ENCODE results near the gene LPIN3. TPM values are rescaled to one million over a fixed set of nuclear protein-coding genes. Genes with fewer than 3 reads are reported as not detected.

The LPIN3 gene
- total and polyA plus RNA-seq, 2 donors (not counting 3 experiments of a cell fraction or from before 2014, with no cell fraction given): 2.1 to 3.0 TPM

DNA sequence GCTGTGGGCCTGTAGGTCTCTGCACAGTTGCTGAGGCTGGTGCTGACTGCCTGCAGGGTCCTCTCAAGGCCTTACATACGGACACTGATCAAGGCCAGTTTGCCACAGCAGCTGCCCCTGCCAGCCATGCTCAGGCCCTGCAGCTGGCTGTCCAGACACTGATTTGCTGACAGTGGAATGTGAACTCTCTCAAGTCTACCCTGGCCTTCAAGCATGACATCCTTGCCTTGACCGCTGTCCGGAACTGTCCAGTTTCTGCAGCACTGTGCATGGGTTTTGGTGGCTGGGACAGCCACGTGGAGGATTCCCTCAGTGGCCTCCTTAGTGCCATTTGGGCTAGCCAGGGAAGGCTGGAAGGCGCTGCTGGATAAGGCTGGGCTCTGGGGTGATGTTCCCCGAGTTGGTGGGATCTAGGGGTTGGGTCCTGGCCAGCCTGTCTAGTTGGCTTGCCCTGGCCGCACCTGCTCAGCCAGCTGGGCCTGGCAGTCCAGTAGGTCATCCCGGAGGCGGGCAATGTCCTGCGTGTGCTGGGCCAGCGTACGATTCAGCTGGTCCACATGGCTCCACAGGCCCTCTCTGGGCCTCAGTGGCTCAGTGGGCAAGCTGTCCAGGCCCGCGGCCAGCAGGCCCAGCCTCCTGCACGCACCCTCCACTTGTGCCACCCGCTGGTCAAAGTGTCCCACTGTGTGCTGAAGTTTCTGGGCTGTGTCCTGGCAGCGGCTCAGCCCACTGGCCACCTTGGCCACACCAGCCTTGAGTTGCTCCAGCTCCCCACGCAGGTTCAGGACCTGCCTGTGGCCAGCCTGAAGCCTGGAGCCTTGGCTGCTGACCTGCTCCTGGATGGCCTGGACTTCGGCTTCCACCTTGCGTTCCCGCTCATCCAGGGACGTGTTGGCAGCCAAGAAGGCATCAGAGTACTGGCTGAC lies 20.5 kb downstream of the LPIN3 start:
- Histone ChIP-seq H3K9ac (replicated peaks; ENCODE audit: extremely low read depth, insufficient read depth, low read length) (no peak overlapping the region), H3K27ac (ENCODE audit: insufficient read depth, low read depth, low read length) (no peak overlapping the region), H4K20me1 (replicated peaks; ENCODE audit: control insufficient read depth, extremely low read depth, insufficient read depth, low read length) (no peaks in the 10 kb centered on the region), H3K9me1 (replicated peaks; ENCODE audit: control insufficient read depth, extremely low read depth, insufficient read depth, low read length) (no peaks in the 10 kb centered on the region), H3K4me1 (ENCODE audit: control insufficient read depth, extremely low read depth, insufficient read depth, low read length) (no peaks in the 10 kb centered on the region), H3K9me3 (replicated peaks; ENCODE audit: control insufficient read depth, insufficient read depth, low read length) (no peaks in the 10 kb centered on the region), H3K27me3 (ENCODE audit: control insufficient read depth in 2 of 2, insufficient read depth in 2 of 2, low read length in 2 of 2) (peaks cover 11 to 15% of the 10 kb centered on the region in 2 experiments), H3K36me3 (ENCODE audit: control insufficient read depth in 2 of 2, extremely low read depth in 1 of 2, insufficient read depth in 2 of 2, low read length in 2 of 2) (no peaks in the 10 kb centered on the region), H2AFZ (ENCODE audit: low read depth, low read length) (no peak overlapping the region), H3K4me3 (replicated peaks in 1 of 3; ENCODE audit: insufficient read depth in 1 of 3, low read depth in 1 of 3, low read length in 3 of 3) (no peak overlapping the region), H3K4me2 (ENCODE audit: insufficient read depth, low read length) (no peak overlapping the region), H3K79me2 (ENCODE audit: control insufficient read depth, insufficient read depth, low read length) (no peaks in the 10 kb centered on the region)
- dilution Hi-C loops (cut with MboI; ENCODE audit: extremely low pct_ligation_motif_present, low sequenced_read_pairs) (no loop called here), intact Hi-C loops (cut with micrococcal nuclease) (no loop called here)
- ChIA-PET POLR2A (no interaction called here), CTCF (interaction anchor here (1.5 kb wide), 1 partner anchor 188 kb away, joined by 6 read pairs; no protein-coding TSS in a partner anchor)
- FAIRE-seq (no peak), DNase-seq (ENCODE audit: low read depth, low spot score) (no peak)
- BruUV-seq (replicated peaks): no TSS peak
- TF ChIP-seq GATA2 (IDR thresholded peaks at IDR 0.05; ENCODE audit: insufficient read depth, insufficient read length, low read depth, low read length) (no peak), JUN (IDR thresholded peaks at IDR 0.05; ENCODE audit: borderline replicate concordance, insufficient read depth, insufficient read length, low read depth) (no peak), FOS (IDR thresholded peaks at IDR 0.05; ENCODE audit: borderline replicate concordance, insufficient read depth, low read length) (no peak), POLR2A (IDR thresholded peaks at IDR 0.05; ENCODE audit: low read depth, low read length) (no peak), EZH2 (IDR thresholded peaks at IDR 0.05; ENCODE audit: borderline replicate concordance, low read depth, low read length, severe bottlenecking) (no peak), MYC (IDR thresholded peaks at IDR 0.05; ENCODE audit: low read depth, low read length) (no peak), POLR2AphosphoS5 (IDR thresholded peaks at IDR 0.05; ENCODE audit: insufficient read depth, low read depth, low read length) (no peak)
- TF ChIP-seq, protein P1, sequence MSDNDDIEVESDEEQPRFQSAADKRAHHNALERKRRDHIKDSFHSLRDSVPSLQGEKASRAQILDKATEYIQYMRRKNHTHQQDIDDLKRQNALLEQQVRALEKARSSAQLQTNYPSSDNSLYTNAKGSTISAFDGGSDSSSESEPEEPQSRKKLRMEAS (IDR thresholded peaks at IDR 0.05; ENCODE audit: insufficient read depth, insufficient read length): no peak
- TF ChIP-seq, protein P2, sequence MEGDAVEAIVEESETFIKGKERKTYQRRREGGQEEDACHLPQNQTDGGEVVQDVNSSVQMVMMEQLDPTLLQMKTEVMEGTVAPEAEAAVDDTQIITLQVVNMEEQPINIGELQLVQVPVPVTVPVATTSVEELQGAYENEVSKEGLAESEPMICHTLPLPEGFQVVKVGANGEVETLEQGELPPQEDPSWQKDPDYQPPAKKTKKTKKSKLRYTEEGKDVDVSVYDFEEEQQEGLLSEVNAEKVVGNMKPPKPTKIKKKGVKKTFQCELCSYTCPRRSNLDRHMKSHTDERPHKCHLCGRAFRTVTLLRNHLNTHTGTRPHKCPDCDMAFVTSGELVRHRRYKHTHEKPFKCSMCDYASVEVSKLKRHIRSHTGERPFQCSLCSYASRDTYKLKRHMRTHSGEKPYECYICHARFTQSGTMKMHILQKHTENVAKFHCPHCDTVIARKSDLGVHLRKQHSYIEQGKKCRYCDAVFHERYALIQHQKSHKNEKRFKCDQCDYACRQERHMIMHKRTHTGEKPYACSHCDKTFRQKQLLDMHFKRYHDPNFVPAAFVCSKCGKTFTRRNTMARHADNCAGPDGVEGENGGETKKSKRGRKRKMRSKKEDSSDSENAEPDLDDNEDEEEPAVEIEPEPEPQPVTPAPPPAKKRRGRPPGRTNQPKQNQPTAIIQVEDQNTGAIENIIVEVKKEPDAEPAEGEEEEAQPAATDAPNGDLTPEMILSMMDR (IDR thresholded peaks at IDR 0.05; ENCODE audit: extremely low read depth in 1 of 2, insufficient read depth in 1 of 2, low read depth in 1 of 2, low read length in 2 of 2): no peak
